Fibroblast of skin of back (primary cell): ENCODE measurements around the gene VWC2.
"Not testable (repeated sequence)": the region's sequence is repeated elsewhere in the genome, so short reads cannot be mapped to it uniquely, and the experiment has no call there.

ENCODE experiments used
- DNase-seq: peaks from one replicate; pipeline ENCODE4 v3.0.0-alpha.2; 2013

Gene VWC2

DNA sequence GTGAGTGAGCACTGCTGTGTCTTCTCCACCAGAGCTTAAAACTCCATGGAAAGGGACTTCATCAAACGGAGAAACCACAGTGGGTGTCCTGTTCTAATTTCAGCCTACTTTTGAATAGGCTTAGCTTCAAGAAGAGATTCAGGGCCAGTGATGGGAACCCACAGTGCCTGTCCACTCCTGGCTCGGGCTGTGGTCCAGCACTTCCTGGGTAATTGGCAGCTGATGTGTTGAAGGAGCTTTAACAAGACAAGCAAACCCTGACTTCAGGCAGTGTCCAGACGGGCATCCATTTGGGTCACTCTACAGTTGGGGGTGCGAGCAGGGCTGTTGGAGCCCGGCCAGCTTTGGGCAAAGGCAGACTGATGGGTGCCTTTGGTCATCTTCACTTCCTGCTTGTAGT lies 14.5 kb downstream of the VWC2 start:
- DNase-seq, result no peak

DNA sequence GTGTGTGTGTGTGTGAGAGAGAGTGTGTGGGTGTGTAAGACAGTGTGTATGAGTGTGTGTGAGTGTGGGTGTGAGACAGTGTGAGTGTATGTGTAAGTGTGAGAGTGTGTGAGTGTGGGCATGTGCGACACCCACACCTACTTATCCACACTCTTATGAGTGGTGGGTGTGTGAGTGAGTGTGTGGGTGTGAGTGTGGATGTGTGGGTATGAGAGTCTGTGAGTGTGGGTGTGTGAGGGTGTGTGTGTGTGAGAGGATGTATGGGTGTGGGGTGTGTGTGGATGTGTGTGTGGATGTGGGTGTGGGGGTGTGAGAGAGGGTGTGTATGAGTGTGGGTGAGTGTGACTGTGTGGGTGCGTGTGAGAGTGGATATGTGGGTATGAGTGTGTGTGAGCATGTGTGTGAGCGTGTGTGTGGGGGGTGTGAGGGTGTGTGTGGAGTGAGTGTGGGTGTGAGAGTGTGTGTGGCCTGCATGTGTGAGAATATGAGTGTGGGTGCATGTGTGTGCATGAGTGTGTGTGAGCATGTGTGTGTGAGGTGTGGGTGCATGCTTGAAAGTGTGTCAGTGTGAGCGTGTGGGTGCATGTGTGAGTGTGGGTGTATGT lies 15.1 kb downstream of the VWC2 start:
- DNase-seq, result no peak

DNA sequence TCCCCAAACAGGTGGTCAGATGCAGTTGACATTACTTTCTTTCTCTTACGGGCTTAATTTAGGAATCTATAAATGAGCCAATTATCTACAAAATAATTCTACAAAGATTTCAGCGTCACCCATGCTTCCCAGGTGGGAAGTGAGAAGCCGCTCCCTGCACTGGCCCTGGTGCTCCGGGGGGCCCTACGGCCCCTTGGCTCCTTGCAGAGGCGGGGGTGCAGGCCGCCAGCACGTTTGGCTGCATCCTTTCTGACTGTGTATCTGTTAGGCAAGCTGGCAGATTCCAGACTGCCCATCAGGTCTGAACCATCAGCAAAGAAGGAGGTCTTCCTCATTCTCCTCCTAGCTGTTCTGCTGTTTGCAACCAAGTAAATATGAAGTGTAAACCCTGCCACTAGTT lies 16.3 kb downstream of the VWC2 start:
- DNase-seq, result no peak

DNA sequence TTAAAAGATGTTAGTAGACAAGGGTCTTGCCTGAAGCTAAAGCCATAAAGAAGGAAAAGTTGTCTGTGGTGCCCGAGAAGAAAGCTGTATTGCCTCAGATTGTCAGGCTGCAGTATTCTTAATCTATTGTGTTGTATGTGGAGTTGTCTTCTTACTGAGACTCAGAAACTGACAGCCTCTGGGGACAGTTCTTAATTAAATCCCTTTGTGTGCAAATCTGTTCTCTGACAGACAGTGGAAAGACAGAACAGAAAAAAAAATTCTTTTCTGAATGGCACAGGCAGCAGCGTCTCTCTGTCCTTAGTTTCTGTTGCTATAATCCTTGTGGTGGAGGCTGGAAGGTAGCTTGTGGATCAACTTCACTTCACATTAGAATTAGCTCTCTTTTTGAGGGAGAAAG lies 16.8 kb downstream of the VWC2 start:
- no peak for DNase-seq

DNA sequence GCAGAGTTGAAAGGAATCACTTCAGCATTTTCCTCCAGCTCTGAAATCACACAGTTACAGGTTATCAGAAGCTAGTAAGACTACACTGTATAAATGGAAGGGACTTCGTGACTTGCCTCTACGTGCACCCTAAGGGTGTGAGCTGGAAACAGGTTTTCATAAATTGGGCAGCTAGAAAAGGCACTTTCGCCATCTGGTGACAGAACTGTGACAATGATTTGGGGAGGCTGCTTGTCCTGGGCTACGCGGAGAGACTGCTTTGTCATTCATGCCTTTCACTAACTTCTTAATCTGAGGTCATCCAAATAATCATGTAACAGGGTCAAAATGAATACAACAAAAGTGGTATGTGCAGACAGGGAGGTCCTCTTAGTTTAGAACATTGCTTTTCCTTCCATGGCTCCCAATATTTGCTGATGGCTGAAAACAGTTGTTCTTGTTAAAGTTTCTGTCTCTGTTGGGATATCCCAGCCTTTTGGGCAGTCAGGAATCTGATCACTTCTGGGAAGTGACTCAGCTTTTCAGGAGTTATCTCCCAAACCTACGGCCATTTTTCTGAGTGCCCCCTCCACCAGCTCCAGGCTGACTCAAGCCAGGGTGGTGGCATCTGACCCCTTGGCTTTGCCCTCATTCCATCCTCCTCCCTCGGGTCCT lies 17.8 kb downstream of the VWC2 start:
- no peak for DNase-seq

DNA sequence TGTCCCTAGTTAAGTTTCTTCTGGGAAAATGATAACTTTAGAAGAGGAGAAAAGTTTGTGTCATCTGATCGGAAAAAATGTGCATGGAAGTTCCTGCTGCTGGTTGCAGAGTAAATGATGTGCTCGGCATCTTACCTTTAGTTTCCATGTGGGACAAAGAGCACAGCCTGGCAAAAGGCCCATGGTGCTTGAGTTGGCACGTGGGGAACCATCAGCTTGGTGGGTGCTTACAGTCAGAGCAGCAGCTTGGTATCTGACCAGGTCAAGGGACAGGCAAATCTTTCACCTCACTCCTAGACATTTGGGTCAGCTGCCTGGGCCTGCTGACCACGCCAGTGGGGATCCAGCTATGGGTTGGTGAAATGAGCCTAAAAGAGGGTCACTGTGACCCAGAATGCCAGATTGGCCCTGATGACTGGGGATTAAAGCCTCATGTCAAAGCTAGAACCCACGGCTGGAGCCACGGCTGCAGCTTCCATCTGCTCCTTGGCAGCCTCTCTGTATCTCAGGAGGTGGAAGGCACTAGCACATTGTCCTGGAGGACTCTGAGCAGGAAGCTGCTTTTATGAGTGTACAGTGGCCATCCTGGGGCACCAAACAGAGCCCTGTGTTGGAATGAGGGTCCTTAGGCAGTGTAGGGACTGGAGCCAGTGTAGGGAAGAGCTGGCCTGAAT lies 24.7 kb downstream of the VWC2 start:
- DNase-seq, result no peak

DNA sequence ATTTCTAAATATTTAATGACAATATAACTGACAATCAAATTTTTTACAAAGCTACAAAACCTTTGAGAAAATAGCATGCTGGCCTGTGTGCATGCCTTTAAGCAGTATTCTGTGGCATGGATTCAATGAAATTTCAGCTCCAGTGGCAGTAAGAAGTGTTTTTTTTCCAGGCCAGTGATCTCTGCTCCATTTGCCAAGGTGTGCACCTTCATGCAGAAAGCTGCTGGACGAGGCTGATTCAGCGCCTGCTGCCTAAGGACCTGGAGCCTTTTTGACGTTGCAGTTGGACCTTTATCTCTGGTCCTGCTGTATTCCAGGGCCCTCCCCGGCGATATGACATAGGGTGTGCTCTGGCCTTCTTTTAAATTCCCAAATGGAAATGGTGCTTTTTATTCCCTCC lies 26.6 kb downstream of the VWC2 start:
- DNase-seq, result no peak

DNA sequence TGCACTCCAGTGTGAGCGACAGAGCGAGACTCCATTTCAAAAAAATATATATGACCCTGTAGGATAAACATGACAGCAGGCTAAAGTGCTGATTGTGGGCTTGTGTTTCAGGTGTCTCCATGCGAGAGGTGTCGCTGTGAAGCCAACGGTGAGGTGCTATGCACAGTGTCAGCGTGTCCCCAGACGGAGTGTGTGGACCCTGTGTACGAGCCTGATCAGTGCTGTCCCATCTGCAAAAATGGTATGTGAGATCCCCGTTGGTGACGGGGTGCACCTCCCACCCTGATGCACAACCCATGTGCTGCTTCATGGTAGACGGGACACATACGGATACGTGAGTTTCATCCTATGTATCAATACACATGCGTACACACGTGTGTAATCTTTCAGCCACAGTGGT lies 29.2 kb downstream of the VWC2 start:
- no peak for DNase-seq

DNA sequence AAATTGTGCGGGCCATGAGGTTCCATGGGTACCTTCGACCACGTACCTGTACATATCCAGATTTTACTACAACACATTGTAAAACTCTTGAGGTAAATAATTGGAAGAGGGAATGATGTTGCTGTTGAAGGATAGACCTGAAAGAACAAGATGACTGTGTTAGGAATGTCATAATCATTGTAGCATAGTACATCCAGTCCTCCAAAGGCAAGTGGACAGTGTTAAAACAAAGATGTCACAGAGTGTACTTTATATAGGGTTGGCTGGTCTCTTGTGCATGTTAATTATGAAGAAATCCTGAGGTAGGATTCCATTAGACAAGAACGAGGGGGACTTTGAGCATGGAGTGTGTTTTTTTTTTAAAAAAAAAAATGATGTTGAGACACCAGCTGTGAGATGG lies 30.4 kb downstream of the VWC2 start:
- no peak for DNase-seq

DNA sequence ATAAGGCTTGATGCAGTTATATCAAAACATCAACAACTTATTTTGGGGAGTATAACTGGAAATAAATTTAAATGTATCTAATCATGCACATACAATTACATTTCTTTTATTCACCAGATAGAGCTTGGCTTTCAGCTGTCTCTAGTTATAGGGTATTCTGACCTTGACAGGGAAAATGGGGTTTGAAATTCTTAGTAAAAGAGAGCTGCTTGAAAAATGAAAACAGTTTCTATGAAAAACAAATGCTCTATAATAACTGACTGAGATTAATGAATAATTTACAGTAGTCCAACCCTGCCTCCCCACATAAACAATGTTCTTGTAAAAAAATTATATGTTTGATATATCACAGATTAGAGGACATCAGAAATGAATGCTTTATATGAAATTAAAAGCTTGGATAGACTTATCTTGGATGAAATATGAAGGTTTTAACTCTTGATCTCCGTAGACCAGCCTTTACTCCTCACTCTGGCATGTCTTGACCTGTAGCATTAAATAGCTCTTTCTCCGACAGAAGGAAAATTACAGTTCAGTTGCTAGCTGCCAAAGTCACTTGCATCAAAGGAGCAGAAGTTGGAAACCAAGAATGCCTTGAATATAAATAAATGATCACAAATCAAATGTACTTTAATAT lies 32.1 kb downstream of the VWC2 start:
- no peak for DNase-seq

DNA sequence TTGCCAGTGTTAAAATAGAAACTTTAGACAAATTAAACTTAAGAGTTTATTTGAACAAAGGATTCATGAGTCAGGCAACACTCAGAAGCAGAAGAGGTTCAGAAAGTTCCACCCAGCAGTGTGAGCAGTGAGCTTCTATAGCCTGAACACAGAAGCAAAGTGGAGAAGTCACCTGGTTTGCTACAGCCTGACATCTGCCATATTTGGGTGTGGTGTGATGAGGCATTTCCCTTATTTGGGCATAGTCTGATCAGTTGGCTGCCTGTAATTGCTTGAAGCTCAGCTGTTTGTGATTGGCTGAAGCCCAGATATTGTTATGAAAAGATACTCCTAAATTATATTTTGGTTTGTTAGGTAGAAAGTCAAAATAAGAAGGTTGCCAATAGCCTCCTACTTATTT lies 39.1 kb downstream of the VWC2 start:
- no peak for DNase-seq

DNA sequence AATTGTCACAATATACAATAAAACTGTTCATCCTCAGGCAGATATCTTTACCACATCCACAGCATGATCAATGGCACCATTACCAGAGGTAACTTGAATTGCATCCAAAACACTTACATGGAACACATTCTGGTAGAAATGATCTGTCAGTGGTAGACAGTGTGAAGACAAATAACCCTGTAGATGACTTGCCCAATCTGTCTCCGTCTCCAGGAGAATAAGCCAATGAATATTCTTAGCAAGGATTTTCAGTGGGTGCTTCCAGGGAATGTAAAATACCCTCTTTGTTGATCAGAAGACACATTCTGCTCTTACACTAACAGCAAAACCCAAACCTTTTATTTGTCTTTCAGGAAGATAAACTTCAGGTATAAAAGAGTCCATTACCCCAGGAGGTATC lies 43.8 kb downstream of the VWC2 start:
- DNase-seq, result no peak

DNA sequence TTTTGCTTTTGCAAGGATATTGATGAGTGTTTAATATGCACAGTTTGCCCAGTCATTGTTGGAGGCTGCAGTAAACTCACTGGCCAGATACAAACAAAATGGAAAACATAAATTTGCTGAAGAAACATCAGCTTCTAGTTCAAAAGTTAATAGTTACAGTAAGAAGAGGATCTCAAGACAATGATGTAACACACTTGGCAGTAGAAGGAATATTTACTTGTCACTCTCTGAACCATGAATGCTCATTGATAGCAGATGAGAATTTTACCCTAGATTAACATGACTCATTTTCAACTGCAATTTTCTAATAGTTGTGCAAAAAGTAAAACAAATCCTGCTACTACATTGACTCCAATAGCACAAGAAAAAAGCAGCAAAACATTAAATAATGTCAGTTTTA lies 47.7 kb downstream of the VWC2 start:
- no peak for DNase-seq

DNA sequence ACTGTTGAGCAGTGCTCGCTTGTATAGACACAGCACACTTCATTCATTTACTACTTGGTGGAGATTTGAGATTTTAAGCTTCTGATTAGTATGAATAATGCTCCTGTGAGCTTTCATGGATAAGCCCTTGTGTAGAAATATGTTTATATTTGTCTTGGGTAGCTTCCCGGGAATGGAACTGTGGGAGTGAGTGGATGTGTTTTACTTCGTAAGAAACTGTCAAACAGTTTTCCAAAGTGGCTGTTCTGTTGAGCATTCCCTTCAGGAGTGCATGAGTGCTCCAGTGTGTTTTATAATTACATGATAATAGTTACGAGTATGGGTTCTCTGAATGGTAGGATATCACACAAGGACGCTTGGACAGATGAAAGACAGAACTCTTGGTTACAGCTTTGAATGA lies 49.4 kb downstream of the VWC2 start:
- DNase-seq, result no peak

DNA sequence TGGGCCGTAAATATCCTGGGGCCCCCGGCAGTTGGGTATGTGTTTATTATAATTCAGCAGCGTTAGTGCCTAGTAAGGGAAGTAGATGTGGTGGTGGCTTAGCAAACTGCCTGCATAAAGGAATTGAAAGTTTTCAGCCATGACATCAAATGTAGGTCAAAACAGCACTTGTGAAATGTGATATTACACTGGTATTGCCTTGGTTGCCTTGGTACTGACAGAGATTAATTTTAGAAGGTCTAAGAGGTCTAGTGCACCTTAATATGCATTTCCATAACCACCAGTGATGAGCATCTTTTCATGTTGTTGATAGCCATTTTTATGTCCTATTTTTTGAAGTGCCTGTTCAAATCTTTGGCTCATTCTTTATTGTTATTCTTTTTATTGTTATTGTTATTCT lies 50.1 kb downstream of the VWC2 start:
- DNase-seq, result no peak

DNA sequence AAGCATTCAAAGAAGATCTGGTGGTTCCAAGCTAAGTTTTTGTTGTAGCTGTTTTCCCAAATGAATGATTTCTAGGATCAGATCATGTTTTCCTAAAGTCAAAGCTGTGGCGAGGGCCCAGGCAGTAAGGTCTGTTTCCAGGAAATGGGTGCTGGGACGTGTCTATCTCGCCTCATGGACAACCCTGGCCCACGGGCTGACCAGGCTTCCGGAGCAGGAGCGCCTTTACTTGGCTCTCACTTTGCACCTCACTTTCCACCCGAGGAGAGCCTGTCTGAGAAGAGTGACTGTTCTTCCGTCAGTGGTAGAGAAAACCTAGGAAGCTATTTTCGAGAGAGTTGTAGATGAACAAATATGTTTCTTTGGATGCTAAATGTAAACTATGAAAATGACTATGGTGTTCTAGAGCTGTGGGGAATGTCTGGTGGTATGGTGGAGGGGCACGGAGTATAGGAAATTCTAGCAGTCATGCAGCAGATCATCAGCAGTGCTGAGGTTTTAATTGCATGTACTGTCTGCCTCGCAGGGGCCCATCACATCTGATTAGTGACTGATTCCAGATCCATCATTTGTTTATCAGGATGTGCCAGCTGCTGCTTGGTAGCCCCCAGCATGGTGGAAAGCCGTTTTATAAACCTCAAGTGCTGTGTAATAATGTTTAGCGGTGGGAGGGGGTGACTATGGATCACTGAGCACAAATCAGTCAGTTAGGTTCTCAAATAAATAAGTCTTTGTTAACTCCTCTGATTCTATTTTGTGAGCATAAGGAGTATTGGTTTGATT lies 66.6 kb downstream of the VWC2 start:
- no peak for DNase-seq

DNA sequence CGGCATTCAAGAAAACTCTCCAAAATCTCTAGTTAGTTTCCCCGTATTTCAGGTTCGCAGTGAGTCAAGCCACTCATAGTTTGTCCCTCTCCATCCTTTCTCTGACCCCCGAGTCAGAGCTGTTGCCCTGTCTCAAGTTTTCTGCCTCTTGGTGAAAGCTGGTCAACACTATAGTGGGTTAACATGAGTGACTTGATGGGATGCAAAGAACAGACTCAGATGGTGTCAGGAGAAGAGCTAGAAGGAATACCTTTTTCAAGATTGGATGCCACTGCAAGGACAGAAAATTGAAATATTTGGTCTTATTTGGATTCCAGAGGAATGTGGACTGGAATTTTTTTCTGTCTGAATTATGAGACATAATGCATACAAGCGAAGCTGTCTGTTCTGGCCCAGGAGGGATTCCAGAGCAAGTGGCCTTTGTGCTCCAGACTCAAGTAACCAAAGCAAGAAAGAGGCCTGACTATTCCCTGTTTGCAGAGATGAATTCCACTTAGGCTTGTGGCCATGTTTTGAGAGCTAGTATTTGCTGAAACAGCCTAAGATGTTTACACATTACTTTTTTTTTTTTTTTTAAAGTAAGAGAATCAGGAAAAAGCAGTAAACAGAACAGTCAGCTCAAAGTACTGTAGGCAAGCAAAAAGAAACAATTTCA lies 67.4 kb downstream of the VWC2 start:
- DNase-seq, result no peak

DNA sequence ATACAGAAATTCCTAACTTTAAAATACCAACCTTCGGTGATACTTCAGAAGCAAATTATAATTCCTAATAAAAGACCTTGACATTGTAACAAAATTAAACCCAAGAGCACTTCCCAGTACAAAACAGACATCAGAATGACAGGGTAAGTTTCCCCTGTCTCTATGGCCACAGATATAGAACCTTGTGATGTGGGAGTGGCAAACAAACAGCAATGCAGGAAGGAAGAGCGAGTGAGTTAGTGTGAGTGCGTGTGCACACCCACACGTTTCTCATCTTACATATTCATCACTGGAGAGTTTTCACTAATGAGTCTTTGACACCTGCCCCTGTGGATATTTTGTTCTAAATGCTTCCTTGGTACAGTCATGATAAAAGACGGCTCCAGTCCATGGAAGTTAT lies 72.2 kb downstream of the VWC2 start:
- DNase-seq, result no peak

DNA sequence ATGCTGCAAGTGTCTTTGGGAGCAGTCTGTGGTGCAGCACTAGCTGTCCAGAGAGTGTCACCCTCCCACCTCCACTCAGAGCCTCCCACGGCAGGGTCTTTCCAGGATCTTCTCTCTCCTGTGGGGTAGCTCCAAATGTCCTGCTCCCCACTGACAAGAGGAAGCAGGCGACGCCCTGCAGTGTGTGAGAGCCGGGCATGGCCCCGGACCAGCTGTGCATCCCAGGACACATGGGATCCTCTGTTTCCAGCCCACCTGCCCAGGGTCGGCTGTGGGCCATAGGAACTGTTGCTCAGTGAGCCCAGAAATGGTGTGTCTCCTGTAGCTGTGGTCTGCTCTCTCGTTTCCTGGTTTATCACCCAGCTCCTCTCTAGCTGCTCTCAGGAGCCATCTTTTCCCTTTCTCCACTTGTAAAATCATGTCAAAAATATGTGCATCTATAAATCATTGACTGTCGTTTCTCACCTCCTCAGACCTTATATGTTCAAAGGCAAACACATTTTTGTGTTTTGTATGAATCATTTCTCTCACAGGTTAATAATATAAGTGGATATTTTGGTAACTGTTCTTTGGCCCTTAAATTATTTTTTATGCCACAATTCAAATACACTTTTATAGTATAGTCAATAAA lies 74.9 kb downstream of the VWC2 start:
- DNase-seq, result no peak

DNA sequence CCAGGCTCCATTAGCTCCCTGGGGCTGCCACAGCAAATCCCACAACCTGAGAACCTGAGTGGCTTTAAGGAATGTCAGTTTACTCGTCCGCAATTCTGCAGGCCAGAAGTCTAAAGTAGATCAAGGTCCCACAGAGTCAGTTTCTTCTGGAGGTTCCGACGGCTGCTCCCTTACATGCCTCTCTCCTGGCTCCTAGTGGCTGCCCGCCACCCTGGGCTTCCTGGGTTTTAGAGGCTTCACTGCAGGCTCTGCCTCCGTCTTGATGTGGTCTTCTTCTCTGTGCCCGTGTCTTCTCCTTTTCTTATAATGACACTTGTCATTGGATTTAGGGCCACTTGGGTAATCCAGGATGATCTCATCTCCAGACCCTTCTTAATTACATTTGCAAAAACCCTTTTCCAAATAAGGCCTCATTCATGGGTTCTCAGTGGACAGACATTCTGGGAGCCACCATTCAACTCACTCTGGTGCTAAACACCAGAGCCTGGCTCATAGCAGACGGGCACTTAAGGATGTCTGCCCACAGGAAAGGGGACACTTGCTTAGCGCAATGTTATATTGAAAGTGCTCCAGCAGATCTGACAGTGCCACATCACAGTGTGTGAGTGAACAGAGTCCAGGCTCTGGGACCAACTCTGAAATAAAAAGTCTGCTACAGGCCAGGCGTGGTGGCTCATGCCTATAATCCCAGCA lies 77.6 kb downstream of the VWC2 start:
- DNase-seq, result no peak

DNA sequence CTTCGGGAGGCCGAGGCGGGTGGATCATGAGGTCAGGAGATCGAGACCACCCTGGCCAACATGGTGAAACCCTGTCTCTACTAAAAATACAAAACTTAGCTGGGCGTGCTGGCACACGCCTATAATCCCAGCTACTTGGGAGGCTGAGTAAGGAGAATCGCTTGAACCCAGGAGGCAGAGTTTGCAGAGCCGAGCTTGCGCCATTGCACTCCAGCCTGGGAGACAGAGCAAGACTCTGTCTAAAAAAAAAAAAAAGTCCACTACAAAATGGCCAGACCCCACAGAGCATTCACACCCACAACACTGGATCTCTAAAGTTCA lies 78.1 kb downstream of the VWC2 start:
- not testable (repeated sequence) for DNase-seq
